Gastrocnemius medialis (tissue), 4 donors: Measurements from ENCODE around the gene ARPIN.

Experiments
- CTCF ChIP-seq, 5 experiments: fragments of 450-650 bp in 3 of 5; fragments of 200-600 bp in 2 of 5; sonication (generic) in 2 of 5; IDR thresholded peaks in 4 of 5; conservative IDR thresholded peaks in 1 of 5; 1 replicate in 4 of 5; 2 replicates in 1 of 5; pipeline ENCODE4 v1.5.1; 2016 to 2019; ENCODE audit warnings: antibody characterized with exemption in 5 of 5, mild to moderate bottlenecking in 3 of 5, moderate library complexity in 3 of 5
- POLR2A ChIP-seq, 2 donors: fragments of 450-650 bp; IDR thresholded peaks; one replicate each; pipeline ENCODE4 v1.6.1; 2017; ENCODE audit warnings: antibody characterized with exemption in 2 of 2, mild to moderate bottlenecking in 2 of 2, moderate library complexity in 2 of 2

GRCh38 chr15:89875741-89876140 lies 37.0 kb downstream of the ARPIN start:
- TF ChIP-seq CTCF (IDR thresholded peaks at IDR 0.05 in 4 of 5, conservative IDR thresholded peaks at IDR 0.05 in 1 of 5): no peak
- TF ChIP-seq POLR2A (IDR thresholded peaks at IDR 0.05): no peak
